Stromal cell of bone marrow (primary cell): ENCODE measurements around the gene OFD1.

Experiments
- DNase-seq: peaks from one replicate; pipeline ENCODE4 v3.0.0-alpha.2; 2012; ENCODE audit warnings: low read depth

The OFD1 gene, protein sequence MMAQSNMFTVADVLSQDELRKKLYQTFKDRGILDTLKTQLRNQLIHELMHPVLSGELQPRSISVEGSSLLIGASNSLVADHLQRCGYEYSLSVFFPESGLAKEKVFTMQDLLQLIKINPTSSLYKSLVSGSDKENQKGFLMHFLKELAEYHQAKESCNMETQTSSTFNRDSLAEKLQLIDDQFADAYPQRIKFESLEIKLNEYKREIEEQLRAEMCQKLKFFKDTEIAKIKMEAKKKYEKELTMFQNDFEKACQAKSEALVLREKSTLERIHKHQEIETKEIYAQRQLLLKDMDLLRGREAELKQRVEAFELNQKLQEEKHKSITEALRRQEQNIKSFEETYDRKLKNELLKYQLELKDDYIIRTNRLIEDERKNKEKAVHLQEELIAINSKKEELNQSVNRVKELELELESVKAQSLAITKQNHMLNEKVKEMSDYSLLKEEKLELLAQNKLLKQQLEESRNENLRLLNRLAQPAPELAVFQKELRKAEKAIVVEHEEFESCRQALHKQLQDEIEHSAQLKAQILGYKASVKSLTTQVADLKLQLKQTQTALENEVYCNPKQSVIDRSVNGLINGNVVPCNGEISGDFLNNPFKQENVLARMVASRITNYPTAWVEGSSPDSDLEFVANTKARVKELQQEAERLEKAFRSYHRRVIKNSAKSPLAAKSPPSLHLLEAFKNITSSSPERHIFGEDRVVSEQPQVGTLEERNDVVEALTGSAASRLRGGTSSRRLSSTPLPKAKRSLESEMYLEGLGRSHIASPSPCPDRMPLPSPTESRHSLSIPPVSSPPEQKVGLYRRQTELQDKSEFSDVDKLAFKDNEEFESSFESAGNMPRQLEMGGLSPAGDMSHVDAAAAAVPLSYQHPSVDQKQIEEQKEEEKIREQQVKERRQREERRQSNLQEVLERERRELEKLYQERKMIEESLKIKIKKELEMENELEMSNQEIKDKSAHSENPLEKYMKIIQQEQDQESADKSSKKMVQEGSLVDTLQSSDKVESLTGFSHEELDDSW

DNA sequence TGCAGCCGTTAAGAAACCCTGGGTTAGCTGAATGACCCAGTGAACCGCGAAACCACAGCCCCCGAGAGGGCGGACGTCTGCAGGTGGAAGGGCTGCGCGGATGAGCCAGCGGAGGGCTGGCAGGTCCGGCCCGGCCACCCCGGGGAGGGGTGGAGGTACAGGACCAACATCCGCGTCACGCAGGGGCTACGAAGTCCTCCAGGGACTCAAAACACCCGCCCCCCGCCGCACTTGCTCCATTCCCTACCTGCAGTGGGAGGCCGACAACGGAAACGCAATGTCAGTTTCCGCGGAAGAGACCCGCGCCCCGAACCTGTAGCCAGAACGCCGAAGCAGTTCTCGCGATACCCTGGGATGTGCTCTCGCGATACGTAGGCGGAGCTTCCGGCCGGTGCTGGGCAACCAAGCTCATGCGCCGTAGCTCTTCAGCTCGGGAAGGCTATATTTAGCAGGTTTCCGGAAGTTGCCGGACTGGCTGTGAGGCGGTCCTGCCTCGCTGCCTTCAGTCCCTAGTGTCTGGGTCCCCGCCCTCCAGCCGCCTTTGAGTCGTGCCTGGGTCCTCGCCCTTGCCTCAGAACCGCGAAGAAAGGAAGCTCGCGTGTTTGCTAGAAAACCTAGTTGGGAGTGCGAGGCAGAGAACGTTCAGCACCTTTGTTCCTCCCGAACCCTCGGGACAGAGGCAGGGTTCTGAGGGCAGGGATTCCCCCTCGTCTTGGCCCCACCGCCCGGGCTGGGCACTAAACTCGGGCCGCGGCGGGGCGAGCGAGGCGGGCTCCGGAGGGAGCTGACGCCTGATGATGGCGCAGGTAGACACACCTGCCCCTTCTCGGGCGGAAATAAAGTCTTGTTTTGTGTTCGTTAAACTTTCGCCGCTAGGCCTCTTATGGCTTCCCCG, at the start of gene OFD1, which contains the start of gene TRAPPC2:
Gene OFD1 (plus strand): TSS at position 471 of the 895 bp plus-strand sequence. CDS start 324 bp downstream, at position 795.
Gene TRAPPC2 (minus strand): TSS at position 343 of the 895 bp plus-strand sequence. CDS start 14,657 bp downstream, outside the sequence.
- DNase-seq = peak; percentile 87

DNA sequence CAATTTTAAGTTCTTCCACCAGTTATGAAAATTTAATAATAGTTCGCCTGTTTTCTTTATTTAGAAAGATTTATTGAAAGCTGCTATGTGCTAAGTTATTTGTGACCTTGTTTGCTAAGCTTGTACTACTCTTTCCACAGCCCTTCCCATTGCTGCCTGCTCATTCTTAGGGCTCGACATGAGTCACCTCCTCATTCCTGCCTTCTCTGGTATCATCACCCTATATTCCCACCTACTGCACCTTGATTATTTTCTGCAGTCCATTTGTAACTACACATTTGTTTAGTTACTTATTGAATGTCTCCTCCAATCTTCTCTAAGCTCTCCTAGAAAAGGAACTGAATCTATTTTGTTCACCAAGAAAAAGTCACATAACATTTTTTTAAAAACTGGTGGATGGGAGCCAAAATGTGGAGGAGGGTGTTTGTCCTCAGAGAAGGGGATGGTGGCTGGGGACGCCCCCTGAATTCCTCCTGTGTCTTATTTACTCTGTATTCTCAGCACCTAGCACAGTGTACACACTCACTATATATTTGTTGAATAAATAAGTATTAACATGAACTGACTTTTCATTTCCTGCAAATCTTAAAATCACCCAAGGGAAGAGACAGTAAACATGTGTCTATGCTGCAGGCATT, 49.3 kb upstream of the OFD1 start:
- DNase-seq = no peak

DNA sequence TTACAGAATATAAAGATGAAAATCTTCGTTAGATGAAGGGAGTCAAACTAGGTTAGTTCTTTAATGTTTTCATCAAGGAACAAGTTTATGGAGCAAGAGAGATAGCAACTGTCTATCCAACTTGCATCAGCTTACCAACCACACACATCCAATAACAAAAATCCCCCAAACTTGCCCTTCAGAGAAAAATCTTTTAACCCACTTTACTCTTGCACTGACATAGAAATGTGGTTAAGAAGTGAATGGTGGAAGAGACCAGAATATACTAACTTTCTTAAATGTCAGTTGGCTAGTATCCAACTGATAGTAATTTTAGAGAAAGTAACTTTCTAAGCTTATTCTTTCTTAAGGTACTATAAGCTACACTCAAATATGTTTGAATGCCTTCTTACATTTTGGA, 47.3 kb upstream of the OFD1 start:
- DNase-seq = no peak

DNA sequence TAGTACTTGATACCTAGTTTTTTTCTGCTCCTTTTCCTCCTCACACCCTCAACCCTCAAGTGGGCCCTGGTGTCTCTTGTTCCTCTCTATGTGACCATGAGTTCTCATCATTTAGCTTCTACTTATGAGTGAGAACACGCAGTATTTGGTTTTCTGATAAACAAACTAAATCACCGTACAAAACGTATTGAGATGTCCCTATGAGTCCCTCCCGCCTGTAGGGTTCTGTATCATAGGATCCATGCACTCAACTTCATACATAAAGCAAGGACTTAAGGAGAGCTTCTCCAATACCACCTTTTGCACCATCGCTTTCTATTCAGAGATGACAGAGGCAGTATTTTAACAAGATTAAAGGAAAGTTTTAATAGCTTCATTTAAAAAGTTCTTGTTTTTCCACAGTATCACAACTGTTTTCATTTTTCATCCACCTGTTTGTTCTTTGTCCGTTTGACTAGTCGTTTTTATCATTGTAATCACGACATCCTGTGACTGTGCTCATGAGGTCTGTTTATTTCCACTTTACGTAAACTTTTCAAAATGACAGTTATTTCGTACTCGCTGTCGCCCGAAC, 46.1 kb upstream of the OFD1 start:
- no peak for DNase-seq

DNA sequence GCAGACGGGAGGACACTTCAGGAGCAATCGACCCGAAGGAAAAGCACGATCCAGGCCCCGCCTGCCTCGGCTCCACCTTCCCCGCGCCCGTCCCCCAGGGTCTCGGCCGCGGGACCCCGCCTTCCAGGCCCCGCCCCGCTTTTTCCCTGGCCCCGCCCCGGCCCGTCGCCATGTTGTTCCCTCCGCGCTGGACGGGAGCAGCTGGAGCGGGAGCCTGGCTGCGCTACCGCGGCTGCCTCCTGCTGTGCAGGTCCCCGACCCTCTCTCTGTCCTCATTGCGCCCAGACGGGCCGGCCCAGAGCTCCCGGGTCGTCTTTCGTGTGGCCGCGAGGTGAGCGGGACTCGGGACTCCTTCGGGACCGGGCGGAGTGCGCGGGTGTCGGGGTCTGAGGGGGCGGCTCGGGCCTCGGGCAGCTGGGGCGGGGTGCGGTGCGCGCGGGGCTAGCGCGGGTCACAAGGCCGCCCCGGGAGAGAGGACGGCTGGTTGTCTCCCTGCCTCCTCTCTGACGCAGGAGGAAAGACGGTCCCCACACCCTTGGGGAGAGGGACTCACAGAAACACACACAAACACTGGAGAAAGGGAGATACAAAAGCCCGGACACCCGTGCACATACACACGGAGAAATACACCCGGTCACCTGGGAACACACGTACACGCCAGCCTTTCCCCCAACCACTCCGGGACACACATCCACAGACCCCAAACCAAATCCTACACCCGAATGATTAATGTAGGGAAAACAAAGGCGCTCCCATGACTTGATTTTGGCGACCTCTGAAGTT, 45.4 kb upstream of the OFD1 start, which contains the start of gene RAB9A:
Gene RAB9A (plus strand): TSS at position 171 of the 783 bp plus-strand sequence. CDS start 19,619 bp downstream, outside the sequence.
- DNase-seq = peak; percentile 58

DNA sequence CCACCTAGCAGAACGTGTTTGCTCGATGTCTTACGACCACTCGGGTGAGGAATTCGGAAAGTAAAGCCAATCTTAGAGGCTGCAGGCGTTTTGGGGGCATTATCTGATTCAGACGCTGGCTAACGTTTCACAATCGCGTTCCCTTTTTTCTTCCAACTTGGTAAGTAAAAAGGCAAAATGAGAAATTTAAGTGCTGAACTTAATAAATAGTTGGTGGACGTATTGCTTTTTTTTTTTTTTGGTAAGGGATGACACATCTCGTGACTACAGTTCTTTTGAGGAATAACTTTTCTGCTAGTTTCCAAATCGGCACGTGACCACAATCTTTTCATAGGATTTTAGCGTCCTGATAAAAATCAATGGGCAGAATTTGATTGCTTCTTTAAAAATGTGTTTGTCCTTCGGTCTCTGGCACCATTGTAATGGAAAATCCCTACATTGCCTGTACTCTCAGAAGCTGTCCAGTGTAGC, 44.8 kb upstream of the OFD1 start:
- DNase-seq = peak; percentile 19

DNA sequence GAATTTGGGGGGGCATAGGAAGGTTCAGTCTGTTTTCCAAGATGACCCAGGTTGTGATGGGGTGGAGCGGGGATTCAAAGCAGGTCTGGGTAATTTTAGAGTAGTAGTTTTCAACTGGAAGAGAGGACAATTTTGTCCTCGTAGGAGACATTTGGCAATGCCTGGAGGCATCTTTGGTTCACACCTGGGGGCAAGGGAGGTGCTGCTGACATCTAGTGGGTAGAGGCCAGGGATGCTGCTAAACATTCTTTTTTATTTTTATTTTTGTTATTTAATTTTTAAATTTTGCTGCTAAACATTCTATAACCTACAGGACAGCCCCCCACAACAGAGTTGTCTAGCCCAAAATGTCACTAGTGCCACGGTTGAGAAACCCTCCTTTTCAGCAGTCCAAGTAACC, 43.7 kb upstream of the OFD1 start:
- no peak for DNase-seq

DNA sequence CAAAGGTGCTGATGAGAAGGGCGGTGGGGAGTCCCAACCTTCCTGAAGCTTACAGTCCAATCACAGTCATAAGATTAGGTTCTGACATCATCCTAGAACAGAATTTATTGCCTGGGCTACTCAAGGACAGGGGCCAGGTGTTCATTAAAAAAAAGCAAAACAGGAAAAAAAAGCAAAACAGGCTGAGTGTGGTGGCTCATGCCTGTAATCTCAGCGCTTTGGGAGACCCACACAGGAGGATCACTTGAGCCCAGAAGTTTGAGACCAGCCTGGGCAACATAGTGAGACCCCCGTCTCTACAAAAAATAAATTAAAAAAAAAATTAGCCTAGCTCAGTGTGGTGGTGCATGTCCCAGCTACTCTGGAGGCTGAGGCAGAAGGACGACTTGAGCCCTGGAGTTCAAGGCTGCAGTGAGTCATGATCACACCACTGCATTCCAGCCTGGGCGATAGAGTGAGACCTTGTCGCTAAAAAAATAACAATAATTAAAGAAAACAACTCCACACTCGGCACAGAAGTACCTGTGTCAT, 42.6 kb upstream of the OFD1 start:
- DNase-seq = no peak

DNA sequence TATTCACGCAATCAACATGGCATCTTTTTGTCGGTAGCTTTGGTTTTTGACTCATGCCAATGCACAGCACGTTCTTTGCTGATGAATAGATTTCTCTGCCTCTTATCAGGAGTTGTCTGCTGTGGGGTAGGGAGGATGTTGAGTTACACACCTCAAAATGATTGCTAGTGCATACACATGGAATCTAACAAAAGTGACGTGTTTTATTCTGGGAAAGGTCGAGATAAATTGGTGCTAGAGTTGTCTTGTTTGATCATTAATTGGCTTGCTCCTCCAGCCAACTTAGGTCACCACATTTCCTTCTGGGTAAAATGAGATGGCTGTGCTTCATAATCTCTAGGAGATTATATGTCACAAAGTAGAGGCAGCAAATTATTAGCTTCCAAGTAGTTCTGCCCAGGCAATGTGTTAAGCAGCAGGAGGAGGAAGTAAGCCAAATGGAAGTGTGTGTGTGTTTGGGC, 41.7 kb upstream of the OFD1 start:
- no peak for DNase-seq

DNA sequence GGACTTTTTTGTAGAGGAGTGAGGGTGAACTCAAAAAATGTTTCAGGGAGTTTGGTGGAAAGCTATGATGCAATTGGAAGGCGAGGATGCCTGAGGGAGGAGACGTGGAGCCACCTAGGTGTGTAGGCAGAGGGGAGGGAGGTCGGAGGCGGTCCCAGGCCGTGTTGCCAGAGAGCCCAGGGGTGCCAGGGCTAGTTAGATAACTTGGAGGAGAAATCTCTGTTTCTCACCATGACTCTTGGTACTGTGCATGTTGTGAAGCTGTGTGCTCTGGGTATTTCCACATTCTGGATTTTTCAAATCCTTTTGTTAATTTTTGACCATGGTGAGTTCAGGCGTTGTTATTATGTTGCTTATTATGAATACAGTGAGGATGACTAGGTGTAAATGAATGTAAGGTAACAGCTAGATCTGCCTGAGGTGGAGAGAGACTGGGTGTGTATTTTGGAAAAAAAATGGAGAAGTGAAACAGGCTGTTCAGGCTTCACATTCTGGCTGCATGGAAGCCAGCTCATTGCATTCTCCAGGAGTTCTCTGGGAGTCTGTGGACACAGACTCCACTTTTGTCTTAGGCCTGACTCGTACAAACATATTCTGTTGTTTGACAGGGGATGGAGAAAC, 41.1 kb upstream of the OFD1 start:
- no peak for DNase-seq

DNA sequence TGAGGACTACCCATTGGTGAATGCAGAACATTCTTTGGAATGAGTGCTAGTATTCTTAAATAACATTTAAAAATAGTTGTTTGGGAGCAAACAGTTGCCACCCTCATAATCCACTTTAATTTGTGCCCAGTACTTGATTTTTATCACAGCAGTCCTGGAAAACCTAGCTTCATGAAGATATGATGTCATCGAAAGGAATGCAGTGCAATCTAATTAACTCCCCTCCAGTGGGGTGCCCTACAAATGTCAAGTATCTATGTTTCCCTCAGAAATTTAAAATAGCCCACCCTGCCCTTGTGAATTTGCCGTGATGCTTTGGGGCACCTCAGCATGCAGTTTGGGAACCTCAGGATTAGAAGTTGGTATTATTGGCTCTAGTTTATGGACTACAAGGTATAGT, 40.2 kb upstream of the OFD1 start:
- DNase-seq = no peak

DNA sequence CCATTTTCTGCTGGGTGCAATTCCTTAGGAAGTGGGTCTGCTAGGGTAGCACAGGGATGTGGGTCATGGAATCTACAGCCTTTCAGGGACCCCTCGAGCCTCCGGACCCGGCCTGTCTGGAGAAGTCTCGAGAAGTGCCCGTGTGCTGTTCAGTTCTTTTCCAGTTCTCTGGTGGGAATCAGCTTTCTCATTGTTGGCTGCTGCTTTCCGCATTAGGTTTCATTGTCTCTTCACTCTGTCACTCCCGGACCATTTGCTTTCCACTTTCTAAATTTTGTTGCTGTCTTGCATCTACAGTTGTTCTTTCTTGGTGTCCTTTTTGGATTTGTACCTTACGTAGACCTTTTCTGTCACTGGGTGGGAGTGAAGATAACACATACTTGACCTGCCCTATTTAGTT, 39.6 kb upstream of the OFD1 start:
- no peak for DNase-seq

DNA sequence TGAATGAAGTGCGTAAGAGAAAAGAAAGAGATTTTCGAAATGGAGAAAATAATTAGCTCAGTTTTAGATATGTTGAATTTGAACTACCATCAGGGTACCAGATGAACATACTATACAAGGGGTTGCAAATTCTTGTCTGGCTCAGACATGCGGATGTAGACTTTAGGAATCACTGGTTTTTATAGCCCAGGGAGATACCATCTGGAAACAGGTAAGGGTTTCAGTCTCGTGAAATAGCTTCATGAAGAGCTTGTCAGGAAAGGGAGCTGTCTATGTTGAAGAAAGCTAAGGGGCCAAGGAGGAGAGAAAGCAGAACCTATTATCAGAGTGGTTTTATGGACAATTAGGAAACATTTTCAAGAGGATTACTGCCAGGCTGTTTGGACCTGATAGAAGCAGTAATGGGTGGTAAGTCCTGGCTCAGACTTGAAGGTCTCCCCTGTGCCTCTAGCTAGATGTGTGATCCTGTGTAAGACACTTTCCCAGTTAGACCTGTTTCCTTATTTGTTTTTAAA, 38.9 kb upstream of the OFD1 start:
- no peak for DNase-seq

DNA sequence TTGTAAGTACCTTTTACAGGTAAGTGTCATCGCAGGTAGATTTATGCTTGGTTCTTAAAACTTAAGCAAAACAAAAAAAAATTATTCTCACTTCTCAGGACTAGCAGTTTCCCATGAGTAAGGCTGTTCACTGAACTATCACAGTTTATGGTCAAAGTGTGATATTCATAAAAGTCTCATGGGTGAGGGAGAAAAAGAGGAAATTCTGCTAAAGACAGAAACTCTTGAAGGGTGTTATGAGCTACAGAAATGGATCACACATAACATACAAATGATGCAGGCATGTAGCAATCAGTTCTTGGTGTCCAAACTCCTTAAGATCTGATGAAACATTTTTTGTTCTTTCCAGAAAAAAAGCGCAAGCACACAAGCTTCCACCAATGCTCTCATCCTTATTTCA, 37.1 kb upstream of the OFD1 start:
- DNase-seq = no peak

DNA sequence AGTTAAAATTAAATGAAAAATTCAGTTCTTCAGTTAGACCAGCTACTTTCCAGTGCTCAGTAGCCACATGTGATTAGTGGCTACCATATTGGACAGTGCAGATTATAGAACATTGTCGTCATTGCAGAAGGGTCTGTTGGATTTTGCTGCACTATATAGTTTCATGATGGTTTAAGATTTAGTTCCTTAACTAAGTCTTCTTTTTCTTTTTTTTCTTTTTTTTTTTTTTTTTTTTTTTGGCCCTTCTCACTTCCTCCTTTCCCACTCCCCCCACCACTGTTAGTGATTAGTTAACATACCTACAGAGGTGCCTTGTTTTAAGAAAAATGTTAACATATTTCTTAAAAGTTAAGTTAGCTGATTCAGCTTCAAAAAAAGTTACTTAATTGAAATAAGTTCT, 36.6 kb upstream of the OFD1 start:
- DNase-seq = no peak

DNA sequence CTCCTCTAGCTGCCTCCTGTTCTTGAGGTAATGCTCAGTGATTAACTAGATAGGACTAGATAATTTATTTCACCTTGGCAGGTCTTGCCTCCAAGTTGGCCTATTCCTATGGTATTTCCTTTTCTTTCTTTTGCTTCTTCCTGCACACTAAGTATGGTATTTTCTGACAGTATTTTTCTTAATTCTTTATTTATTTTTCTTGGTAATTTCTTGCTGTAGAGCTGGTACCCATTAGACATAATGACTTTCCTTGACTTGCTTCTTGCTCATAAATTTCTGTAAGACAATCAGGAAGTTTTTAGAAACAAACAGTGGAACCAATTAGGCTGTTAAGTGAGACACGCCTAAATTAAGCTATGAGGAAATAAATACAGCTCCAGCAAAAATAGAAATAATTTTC, 36.1 kb upstream of the OFD1 start:
- no peak for DNase-seq

DNA sequence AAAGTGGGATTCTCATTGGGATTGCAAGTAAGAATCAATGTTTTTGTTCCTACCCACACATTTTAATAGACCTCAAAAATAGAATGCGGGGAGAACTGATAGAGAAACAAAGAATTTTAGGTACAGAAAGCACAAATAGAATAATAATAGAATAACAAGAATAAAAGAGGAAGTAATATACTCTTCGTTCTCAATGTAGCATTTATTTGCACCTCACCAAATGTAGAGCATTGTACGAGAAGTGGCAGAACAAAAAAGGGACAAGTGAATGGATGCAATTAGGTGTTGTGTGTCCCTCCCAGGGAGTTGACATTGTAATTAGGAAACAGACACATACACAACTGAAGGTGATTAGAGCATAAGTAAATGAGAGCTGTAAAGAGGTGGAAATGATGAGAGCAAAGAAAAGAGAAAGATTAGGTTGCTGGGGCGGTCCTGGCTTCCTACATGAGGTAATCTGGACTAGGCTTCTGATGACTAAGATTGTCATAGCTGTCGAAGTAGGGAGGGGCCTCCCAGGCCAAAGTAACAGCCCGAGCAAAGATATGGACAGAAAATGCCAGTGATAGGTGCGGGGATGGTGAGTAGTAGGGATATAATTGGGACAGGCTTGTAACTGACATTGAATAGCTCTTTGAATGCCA, 35.2 kb upstream of the OFD1 start:
- DNase-seq = no peak

DNA sequence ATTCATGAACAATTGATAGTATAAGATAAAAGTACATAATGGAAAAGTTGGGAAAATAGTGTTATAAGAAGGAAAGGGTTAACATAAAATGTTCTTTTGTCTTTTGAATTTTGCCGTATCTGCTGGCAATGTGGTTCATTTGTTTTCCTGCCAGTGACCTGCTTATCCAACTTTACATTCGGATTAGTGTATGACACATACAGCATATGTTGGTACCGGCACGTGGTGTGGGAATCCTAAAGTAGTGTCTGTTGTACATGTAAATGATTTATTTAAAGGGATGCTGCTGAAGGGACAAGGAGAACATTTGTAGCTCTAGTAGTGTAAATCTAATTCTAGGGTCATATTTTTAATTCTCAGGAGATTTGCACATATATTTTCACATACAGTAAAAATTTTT, 34.2 kb upstream of the OFD1 start:
- no peak for DNase-seq
